AG09319 (cell line): Measurements from ENCODE around the gene NAALADL1.

Experiments
- DNase-seq: peaks from one replicate; pipeline ENCODE4 v3.0.0-alpha.2; 2010; ENCODE audit warnings: low read depth; ENCODE audit errors: extremely low read depth
- CTCF ChIP-seq: IDR thresholded peaks from 2 replicates; pipeline ENCODE4 v1.5.1; 2011; ENCODE audit warnings: low read depth, mild to moderate bottlenecking, inconsistent platforms, low read length, moderate library complexity

Gene NAALADL1

DNA sequence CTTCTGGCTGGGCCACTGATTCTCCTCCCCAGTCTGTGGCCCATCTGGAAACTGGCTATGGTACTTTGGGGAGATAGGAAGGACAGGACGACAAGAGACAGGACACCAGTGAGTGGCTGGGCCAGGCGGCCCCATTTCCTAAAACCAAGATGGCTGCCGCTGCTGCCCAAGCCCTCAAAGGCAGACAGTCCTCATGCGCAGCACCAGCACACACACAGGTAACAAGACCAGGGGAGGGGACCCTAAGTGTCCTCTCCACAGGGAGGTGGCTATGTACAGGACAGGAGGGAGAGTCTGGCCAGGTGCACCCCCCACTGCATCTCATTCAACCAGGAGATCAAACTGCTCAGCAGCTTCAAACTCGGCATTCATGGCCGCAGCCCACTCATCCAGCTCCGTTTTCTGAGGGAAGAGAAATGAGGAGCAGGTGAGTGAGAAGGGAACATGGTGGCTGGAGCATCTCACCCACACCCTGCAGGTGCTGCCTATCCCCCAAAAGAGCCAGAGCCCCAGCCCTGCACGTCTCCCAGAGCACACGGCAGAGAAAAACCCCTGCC lies 20.5 kb upstream of the NAALADL1 start:
- no peak for TF ChIP-seq CTCF
- DNase-seq, result no peak

DNA sequence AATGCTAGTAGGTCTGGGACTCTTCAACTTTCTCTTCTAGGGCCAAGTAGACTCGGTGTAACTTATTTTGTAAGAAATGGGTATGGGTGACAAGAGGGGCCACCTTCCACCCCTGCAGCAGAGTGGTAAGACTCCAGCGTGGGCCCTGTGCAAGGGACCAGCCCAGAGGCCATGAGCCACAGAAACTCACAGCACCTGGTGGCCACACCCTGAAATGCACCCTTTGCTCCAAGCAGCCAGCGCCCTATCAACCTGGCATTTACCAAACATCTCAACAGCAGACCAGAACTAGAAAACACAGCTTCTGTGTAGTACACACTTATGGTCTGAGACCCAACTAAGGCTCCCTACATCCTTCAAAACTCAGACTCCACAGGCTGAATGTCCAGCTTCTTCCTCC lies 19.8 kb upstream of the NAALADL1 start:
- TF ChIP-seq CTCF, result peak; percentile 42
- DNase-seq, result no peak

DNA sequence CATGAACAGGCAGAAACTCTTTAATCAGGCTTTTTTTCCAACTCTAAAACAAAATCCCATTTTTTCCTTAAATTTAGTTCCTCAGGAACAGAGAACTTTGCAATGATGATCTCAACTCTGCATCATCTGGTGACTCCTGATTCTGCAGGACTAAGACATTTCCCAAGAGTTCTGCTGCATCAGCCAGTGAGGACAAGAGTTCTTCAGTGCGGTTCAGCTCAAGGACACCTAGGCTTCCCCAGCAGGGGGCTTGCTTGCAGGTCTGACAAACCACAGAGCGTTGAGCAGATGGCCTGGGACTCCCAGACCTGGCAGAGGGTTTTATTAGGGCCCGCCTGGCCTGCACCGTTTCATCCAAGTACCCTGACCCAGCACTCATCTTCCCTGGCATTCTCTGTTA lies 19.1 kb upstream of the NAALADL1 start:
- no peak for DNase-seq
- TF ChIP-seq CTCF, result no peak

GRCh38 chr11:65072631-65072966 lies 14.2 kb upstream of the NAALADL1 start:
- no peak for DNase-seq

GRCh38 chr11:65071907-65072630 lies 13.7 kb upstream of the NAALADL1 start:
- no peak for DNase-seq
- no peak for TF ChIP-seq CTCF

More at GRCh38 chr11:65072631-65072966, 14.2 kb upstream of the NAALADL1 start:
- TF ChIP-seq CTCF, result no peak

GRCh38 chr11:65069217-65069616 lies 10.9 kb upstream of the NAALADL1 start:
- DNase-seq, result no peak
- no peak for TF ChIP-seq CTCF

- DNase-seq, result no peak
- TF ChIP-seq CTCF, result no peak
These were observed 9.1 kb upstream of the NAALADL1 start for GRCh38 chr11:65067446-65067845.
